Sigmoid colon (tissue), 3 donors: Measurements from ENCODE around the gene CEP63.

Experiments
- CTCF ChIP-seq, 4 experiments: fragments of 450-650 bp in 3 of 4; fragments of 200-600 bp in 1 of 4; IDR thresholded peaks; one replicate each; pipeline ENCODE4 v1.5.1; 2016 to 2019; ENCODE audit warnings: antibody characterized with exemption in 4 of 4, mild to moderate bottlenecking in 3 of 4, moderate library complexity in 2 of 4
- POLR2A ChIP-seq, 2 donors: fragments of 450-650 bp; IDR thresholded peaks; one replicate each; pipeline ENCODE4 v1.6.1; 2016; ENCODE audit warnings: antibody characterized with exemption in 2 of 2, mild to moderate bottlenecking in 2 of 2, moderate library complexity in 2 of 2

- TF ChIP-seq CTCF (IDR thresholded peaks at IDR 0.05) (no peak), POLR2A (IDR thresholded peaks at IDR 0.05) (no peak)
These were observed 73.7 kb downstream of the CEP63 start for GRCh38 chr3:134559591-134559990.
